ENCODE results near the gene HIGD1B. TPM values are rescaled to one million over a fixed set of nuclear protein-coding genes. Genes with fewer than 3 reads are reported as not detected.

The HIGD1B gene
- total and polyA plus RNA-seq, 2 donors (not counting 3 experiments of a cell fraction or from before 2014, with no cell fraction given), result not detected

DNA sequence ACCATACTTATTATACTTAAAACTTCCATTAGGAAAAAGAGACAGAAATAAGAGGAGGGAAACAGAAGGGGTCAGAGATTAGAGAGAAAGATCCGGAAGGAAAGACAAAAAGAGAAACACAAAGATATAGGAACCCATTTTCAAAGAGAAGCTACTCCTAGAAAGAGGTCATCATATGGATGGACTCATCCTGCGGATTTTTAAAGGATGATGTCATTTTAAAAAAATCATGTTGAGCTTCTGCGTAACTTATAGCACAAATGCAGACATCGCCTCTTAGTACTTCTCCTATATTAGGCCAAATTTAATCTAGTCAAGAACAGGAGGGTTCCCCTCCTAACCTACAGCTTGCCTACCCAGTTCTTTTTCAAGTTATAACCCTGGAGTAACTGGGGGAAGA, 33.5 kb downstream of the HIGD1B start:
- dilution Hi-C loops (cut with MboI; ENCODE audit: extremely low pct_ligation_motif_present, low sequenced_read_pairs), result no loop called here
- DNase-seq (ENCODE audit: low read depth, low spot score) (no peak), FAIRE-seq (no peak)
- Histone ChIP-seq H2AFZ (ENCODE audit: low read depth, low read length) (no peak overlapping the region), H3K27me3 (ENCODE audit: control insufficient read depth in 2 of 2, insufficient read depth in 2 of 2, low read length in 2 of 2) (no peaks in the 10 kb centered on the region), H3K9me3 (replicated peaks; ENCODE audit: control insufficient read depth, insufficient read depth, low read length) (no peaks in the 10 kb centered on the region), H3K4me2 (ENCODE audit: insufficient read depth, low read length) (no peak overlapping the region), H3K9ac (replicated peaks; ENCODE audit: extremely low read depth, insufficient read depth, low read length) (no peak overlapping the region), H3K4me1 (ENCODE audit: control insufficient read depth, extremely low read depth, insufficient read depth, low read length) (no peaks in the 10 kb centered on the region), H3K9me1 (replicated peaks; ENCODE audit: control insufficient read depth, extremely low read depth, insufficient read depth, low read length) (no peaks in the 10 kb centered on the region), H3K79me2 (ENCODE audit: control insufficient read depth, insufficient read depth, low read length) (no peaks in the 10 kb centered on the region), H4K20me1 (replicated peaks; ENCODE audit: control insufficient read depth, extremely low read depth, insufficient read depth, low read length) (no peaks in the 10 kb centered on the region), H3K27ac (ENCODE audit: insufficient read depth, low read depth, low read length) (no peak overlapping the region), H3K36me3 (ENCODE audit: control insufficient read depth in 2 of 2, extremely low read depth in 1 of 2, insufficient read depth in 2 of 2, low read length in 2 of 2) (peaks cover 30 to 44% of the 10 kb centered on the region in 2 experiments), H3K4me3 (replicated peaks in 1 of 3; ENCODE audit: insufficient read depth in 1 of 3, low read depth in 1 of 3, low read length in 3 of 3) (no peak overlapping the region)
- ChIA-PET CTCF (interaction anchor here (0.9 to 9.3 kb wide), 7 partner anchors 17 to 254 kb away, joined by 3 to 295 read pairs (median 3); partner anchors contain the start of genes ACBD4 and EFTUD2), POLR2A (no interaction called here)
- intact Hi-C loops (cut with micrococcal nuclease), result no loop called here
- BruUV-seq (replicated peaks), result no TSS peak
- TF ChIP-seq FOS (IDR thresholded peaks at IDR 0.05; ENCODE audit: borderline replicate concordance, insufficient read depth, low read length) (no peak), JUN (IDR thresholded peaks at IDR 0.05; ENCODE audit: borderline replicate concordance, insufficient read depth, insufficient read length, low read depth) (no peak), POLR2A (IDR thresholded peaks at IDR 0.05; ENCODE audit: low read depth, low read length) (no peak), MYC (IDR thresholded peaks at IDR 0.05; ENCODE audit: low read depth, low read length) (no peak), POLR2AphosphoS5 (IDR thresholded peaks at IDR 0.05; ENCODE audit: insufficient read depth, low read depth, low read length) (no peak), GATA2 (IDR thresholded peaks at IDR 0.05; ENCODE audit: insufficient read depth, insufficient read length, low read depth, low read length) (no peak), EZH2 (IDR thresholded peaks at IDR 0.05; ENCODE audit: borderline replicate concordance, low read depth, low read length, severe bottlenecking) (no peak)
- TF ChIP-seq, protein P1, sequence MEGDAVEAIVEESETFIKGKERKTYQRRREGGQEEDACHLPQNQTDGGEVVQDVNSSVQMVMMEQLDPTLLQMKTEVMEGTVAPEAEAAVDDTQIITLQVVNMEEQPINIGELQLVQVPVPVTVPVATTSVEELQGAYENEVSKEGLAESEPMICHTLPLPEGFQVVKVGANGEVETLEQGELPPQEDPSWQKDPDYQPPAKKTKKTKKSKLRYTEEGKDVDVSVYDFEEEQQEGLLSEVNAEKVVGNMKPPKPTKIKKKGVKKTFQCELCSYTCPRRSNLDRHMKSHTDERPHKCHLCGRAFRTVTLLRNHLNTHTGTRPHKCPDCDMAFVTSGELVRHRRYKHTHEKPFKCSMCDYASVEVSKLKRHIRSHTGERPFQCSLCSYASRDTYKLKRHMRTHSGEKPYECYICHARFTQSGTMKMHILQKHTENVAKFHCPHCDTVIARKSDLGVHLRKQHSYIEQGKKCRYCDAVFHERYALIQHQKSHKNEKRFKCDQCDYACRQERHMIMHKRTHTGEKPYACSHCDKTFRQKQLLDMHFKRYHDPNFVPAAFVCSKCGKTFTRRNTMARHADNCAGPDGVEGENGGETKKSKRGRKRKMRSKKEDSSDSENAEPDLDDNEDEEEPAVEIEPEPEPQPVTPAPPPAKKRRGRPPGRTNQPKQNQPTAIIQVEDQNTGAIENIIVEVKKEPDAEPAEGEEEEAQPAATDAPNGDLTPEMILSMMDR (IDR thresholded peaks at IDR 0.05; ENCODE audit: extremely low read depth in 1 of 2, insufficient read depth in 1 of 2, low read depth in 1 of 2, low read length in 2 of 2), result no peak
- TF ChIP-seq, protein P2, sequence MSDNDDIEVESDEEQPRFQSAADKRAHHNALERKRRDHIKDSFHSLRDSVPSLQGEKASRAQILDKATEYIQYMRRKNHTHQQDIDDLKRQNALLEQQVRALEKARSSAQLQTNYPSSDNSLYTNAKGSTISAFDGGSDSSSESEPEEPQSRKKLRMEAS (IDR thresholded peaks at IDR 0.05; ENCODE audit: insufficient read depth, insufficient read length), result no peak
